Chondrocyte (in vitro differentiated cells): ENCODE results near the gene OSBPL3. TPM values are rescaled to one million over a fixed set of nuclear protein-coding genes. Genes with fewer than 3 reads are reported as not detected.
"Not testable (repeated sequence)": the region's sequence is repeated elsewhere in the genome, so short reads cannot be mapped to it uniquely, and the experiment has no call there.

ENCODE experiments used
- DNase-seq: peaks from one replicate; pipeline ENCODE4 v3.0.0; 2021; ENCODE audit warnings: mixed read lengths, low spot score
- H3K27ac Mint-ChIP-seq: one replicate; pipeline ENCODE4 v1.8.0; 2021; ENCODE audit warnings: mild to moderate bottlenecking, moderate library complexity, mixed read lengths; ENCODE audit not compliant: unreplicated experiment
- H3K27me3 Mint-ChIP-seq: 2 replicates; pipeline ENCODE4 v1.8.0; 2021; ENCODE audit warnings: low read depth, mixed read lengths
- H3K36me3 Mint-ChIP-seq: 2 replicates; pipeline ENCODE4 v1.8.0; 2021; ENCODE audit warnings: low read depth, mixed read lengths
- H3K4me1 Mint-ChIP-seq: 2 replicates; pipeline ENCODE4 v1.8.0; 2021; ENCODE audit warnings: low read depth, mild to moderate bottlenecking, mixed read lengths
- H3K4me3 Mint-ChIP-seq: one replicate; pipeline ENCODE4 v1.8.0; 2021; ENCODE audit warnings: mild to moderate bottlenecking, moderate library complexity, mixed read lengths; ENCODE audit not compliant: unreplicated experiment
- H3K9me3 Mint-ChIP-seq: 2 replicates; pipeline ENCODE4 v1.8.0; 2021; ENCODE audit warnings: low read depth, mixed read lengths
- CTCF ChIP-seq: fragments of 200-600 bp; sonication (generic); IDR thresholded peaks from 2 replicates; pipeline ENCODE4 v1.5.0; 2021; ENCODE audit warnings: antibody characterized with exemption, mild to moderate bottlenecking, moderate library complexity
- total RNA-seq: library from RNA; stranded (reverse); gene quantifications from 3 replicates; pipeline ENCODE4 v1.2.1, GENCODE V29; 2021

OSBPL3 gene
- total RNA-seq, 1 donor from 2014 or later: 5.7 TPM

GRCh38 chr7:25024066-25024465, 44.1 kb upstream of the OSBPL3 start:
- Mint-ChIP-seq H3K36me3 (no peaks in the 10 kb centered on the region), H3K27me3 (no peaks in the 10 kb centered on the region), H3K4me3 (no peak overlapping the region), H3K9me3 (peaks cover 9% of the 10 kb centered on the region), H3K4me1 (peaks cover 17% of the 10 kb centered on the region), H3K27ac (no peak overlapping the region)
- no peak for TF ChIP-seq CTCF
- no peak for DNase-seq

GRCh38 chr7:25017671-25018070, 37.7 kb upstream of the OSBPL3 start:
- H3K4me1 Mint-ChIP-seq, H3K27me3 Mint-ChIP-seq, H3K4me3 Mint-ChIP-seq, DNase-seq, H3K9me3 Mint-ChIP-seq, H3K27ac Mint-ChIP-seq, H3K36me3 Mint-ChIP-seq: not testable (repeated sequence)

- Mint-ChIP-seq H3K4me1 (peaks cover 4% of the 10 kb centered on the region), H3K36me3 (no peaks in the 10 kb centered on the region)
- no peak for DNase-seq
These were observed 34.8 kb upstream of the OSBPL3 start for GRCh38 chr7:25014756-25015155.

GRCh38 chr7:25012710-25013109, 32.7 kb upstream of the OSBPL3 start:
- H3K4me3 Mint-ChIP-seq, H3K4me1 Mint-ChIP-seq, DNase-seq, H3K9me3 Mint-ChIP-seq, H3K36me3 Mint-ChIP-seq, H3K27me3 Mint-ChIP-seq: not testable (repeated sequence)
- H3K27ac Mint-ChIP-seq: peak overlapping the region; percentile 68

More at GRCh38 chr7:25014756-25015155, 34.8 kb upstream of the OSBPL3 start:
- no peak for TF ChIP-seq CTCF
- H3K27me3 Mint-ChIP-seq: peaks cover 2% of the 10 kb centered on the region
- H3K4me3 Mint-ChIP-seq: no peak overlapping the region
- no peaks in the 10 kb centered on the region for H3K9me3 Mint-ChIP-seq
- H3K27ac Mint-ChIP-seq: no peak overlapping the region

GRCh38 chr7:25012254-25012653, 32.3 kb upstream of the OSBPL3 start:
- Mint-ChIP-seq H3K4me3 (no peak overlapping the region), H3K4me1 (peaks cover 4% of the 10 kb centered on the region), H3K36me3 (no peaks in the 10 kb centered on the region), H3K9me3 (peaks cover 3% of the 10 kb centered on the region), H3K27me3 (peaks cover 7% of the 10 kb centered on the region), H3K27ac (no peak overlapping the region)
- DNase-seq: no peak
- TF ChIP-seq CTCF: no peak

- no peaks in the 10 kb centered on the region for H3K36me3 Mint-ChIP-seq
- peaks cover 19% of the 10 kb centered on the region for H3K27me3 Mint-ChIP-seq
- no peak overlapping the region for H3K27ac Mint-ChIP-seq
- H3K4me1 Mint-ChIP-seq: peaks cover 4% of the 10 kb centered on the region
- H3K4me3 Mint-ChIP-seq: no peak overlapping the region
- no peak for TF ChIP-seq CTCF
- DNase-seq: no peak
- H3K9me3 Mint-ChIP-seq: peaks cover 3% of the 10 kb centered on the region
These were observed 29.3 kb upstream of the OSBPL3 start for GRCh38 chr7:25009257-25009656.
